MG63 (cell line): ENCODE data around the gene AGBL2. TPM values are rescaled to one million over a fixed set of nuclear protein-coding genes. Genes with fewer than 3 reads are reported as not detected.
"Not testable (repeated sequence)": the region's sequence is repeated elsewhere in the genome, so short reads cannot be mapped to it uniquely, and the experiment has no call there.

ENCODE experiments used
- DNase-seq: peaks from one replicate; pipeline ENCODE4 v3.0.0-alpha.2; 2020
- H3K27me3 ChIP-seq: fragments of 250-450 bp; sonication (Bioruptor Pico); 2 replicates; pipeline ENCODE4 v1.5.1; 2020; ENCODE audit warnings: mild to moderate bottlenecking, moderate library complexity
- H3K36me3 ChIP-seq: fragments of 250-450 bp; sonication (Bioruptor Pico); 2 replicates; pipeline ENCODE4 v1.5.1; 2020; ENCODE audit warnings: mild to moderate bottlenecking, moderate library complexity
- H3K4me3 ChIP-seq: fragments of 250-450 bp; sonication (Bioruptor Pico); 2 replicates; pipeline ENCODE4 v1.5.1; 2020; ENCODE audit warnings: mild to moderate bottlenecking, moderate library complexity
- H3K9me3 ChIP-seq: fragments of 250-450 bp; sonication (Bioruptor Pico); 2 replicates; pipeline ENCODE4 v1.5.1; 2020; ENCODE audit warnings: mild to moderate bottlenecking, moderate library complexity
- total RNA-seq: library from RNA; depleted of rRNA; stranded (reverse); fragments of >200 nt; shearing (Covaris generic); gene quantifications from 2 replicates; pipeline ENCODE4 v1.2.3, GENCODE V29; 2014; ENCODE audit warnings: low replicate concordance

AGBL2 gene
- total RNA-seq, 1 experiment from 2014 or later, result not detected

GRCh38 chr11:47714554-47715081, 551 bp downstream of the AGBL2 start:
- DNase-seq, result no peak
- H3K4me3 ChIP-seq, result peak overlapping the region; percentile 59
- H3K9me3 ChIP-seq, result no peaks in the 10 kb centered on the region
- no peaks in the 10 kb centered on the region for H3K27me3 ChIP-seq
- peaks cover 43% of the 10 kb centered on the region for H3K36me3 ChIP-seq

DNA sequence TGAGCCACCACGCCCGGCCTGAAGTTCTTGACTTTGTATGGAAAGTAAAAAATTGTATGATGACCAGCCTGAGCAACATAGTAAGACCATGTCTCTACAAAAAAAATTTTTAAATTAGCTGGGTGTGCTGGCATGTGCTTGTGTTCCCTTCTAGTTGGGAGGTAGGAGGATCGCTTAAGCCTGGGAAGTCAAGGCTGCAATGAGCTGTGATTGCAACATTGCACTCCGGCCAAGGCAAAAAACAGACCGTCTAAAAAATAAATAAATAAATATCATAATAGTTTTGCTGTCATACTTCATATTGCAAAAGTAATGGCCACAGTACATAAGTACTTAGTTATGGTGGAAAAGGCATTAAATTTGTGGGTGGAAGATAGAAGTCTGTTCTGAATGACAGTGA, 3.4 kb downstream of the AGBL2 start:
- Histone ChIP-seq H3K36me3 (peaks cover 15% of the 10 kb centered on the region), H3K27me3 (no peaks in the 10 kb centered on the region), H3K4me3 (no peak overlapping the region), H3K9me3 (peaks cover 5% of the 10 kb centered on the region)
- no peak for DNase-seq

GRCh38 chr11:47711225-47711624, 3.9 kb downstream of the AGBL2 start:
- Histone ChIP-seq H3K36me3 (peaks cover 9% of the 10 kb centered on the region; the same call in 1 of the 2 replicates), H3K9me3 (peaks cover 5% of the 10 kb centered on the region), H3K27me3 (no peaks in the 10 kb centered on the region), H3K4me3 (no peak overlapping the region)
- no peak for DNase-seq

DNA sequence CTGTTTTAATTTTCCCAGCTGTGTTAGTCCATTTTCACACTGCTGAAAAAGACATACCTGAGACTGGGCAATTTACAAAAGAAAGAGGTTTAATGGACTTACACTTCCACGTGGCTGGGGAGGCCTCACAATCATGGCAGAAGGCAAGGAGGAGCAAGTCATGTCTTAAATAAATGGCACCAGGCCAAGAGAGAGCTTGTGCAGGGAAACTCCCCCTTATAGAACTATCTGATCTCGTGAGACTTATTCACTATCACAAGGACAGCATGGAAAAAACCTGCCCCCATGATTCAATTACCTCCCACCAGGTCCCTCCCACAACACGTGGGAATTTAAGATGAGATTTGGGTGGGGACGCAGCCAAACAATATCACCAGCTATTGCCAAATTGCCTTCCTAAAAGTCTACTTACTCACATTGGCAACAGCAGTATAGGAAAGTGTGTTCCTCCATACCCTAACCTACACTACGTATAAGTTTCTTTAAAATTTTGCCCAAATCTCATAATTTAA, 7.8 kb downstream of the AGBL2 start:
- H3K9me3 ChIP-seq, H3K36me3 ChIP-seq, H3K4me3 ChIP-seq, H3K27me3 ChIP-seq, DNase-seq: not testable (repeated sequence)

DNA sequence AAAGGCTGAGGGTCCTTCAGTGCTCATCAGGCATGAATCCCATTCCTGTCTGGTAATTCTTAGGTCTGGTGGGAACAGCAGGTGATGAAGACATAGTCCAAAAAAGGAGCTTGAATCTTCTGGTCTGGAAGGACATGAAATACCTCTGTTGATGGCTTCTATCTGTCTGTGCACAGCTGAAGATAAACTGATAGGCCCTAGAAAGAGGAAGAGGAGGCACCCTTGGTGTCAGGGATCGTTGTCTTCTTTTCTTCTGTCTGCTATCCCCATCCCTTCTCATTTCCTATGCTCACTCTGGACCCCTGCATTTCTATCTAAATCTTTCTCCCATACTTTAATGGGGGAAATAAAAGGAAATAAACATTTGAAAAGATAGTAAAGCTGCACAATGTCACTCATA, 9.4 kb downstream of the AGBL2 start:
- H3K36me3 ChIP-seq, result no peaks in the 10 kb centered on the region
- DNase-seq, result no peak

DNA sequence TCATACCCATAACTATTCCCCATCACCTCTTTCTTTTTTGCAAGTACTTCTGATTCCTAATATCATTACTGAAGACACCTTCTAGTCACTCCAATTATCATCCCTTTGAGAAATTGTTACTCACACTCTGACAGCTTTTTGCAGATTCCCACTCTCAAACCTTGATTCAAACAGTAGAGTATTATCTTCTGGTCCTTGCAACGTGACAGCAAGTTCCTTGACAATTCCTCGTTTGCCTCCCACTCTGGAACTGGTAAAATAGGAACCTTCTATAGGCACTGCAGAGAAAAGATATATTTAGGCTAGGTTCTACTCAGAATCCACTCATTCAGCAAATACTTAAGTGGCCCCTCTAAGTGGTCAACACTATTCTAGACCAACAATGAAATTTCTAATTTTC, 23.2 kb downstream of the AGBL2 start:
- no peak for DNase-seq
- Histone ChIP-seq H3K36me3 (no peaks in the 10 kb centered on the region), H3K27me3 (no peaks in the 10 kb centered on the region)

More for the DNA sequence above, 9.4 kb downstream of the AGBL2 start:
- Histone ChIP-seq H3K9me3 (peaks cover 5% of the 10 kb centered on the region), H3K4me3 (no peak overlapping the region), H3K27me3 (no peaks in the 10 kb centered on the region)

GRCh38 chr11:47689480-47689879, 25.7 kb downstream of the AGBL2 start:
- no peaks in the 10 kb centered on the region for H3K36me3 ChIP-seq
- H3K9me3 ChIP-seq, result no peaks in the 10 kb centered on the region
- H3K27me3 ChIP-seq, result no peaks in the 10 kb centered on the region
- no peak overlapping the region for H3K4me3 ChIP-seq
- no peak for DNase-seq

More for the DNA sequence above, 23.2 kb downstream of the AGBL2 start:
- no peaks in the 10 kb centered on the region for H3K9me3 ChIP-seq
- no peak overlapping the region for H3K4me3 ChIP-seq

- DNase-seq, result no peak
- no peaks in the 10 kb centered on the region for H3K36me3 ChIP-seq
- no peak overlapping the region for H3K4me3 ChIP-seq
- no peaks in the 10 kb centered on the region for H3K9me3 ChIP-seq
- H3K27me3 ChIP-seq, result no peaks in the 10 kb centered on the region
Observed at GRCh38 chr11:47688991-47689390, 26.2 kb downstream of the AGBL2 start.

- no peaks in the 10 kb centered on the region for H3K36me3 ChIP-seq
- DNase-seq, result no peak
- no peaks in the 10 kb centered on the region for H3K27me3 ChIP-seq
Observed at GRCh38 chr11:47688111-47688510, 27.1 kb downstream of the AGBL2 start.

DNA sequence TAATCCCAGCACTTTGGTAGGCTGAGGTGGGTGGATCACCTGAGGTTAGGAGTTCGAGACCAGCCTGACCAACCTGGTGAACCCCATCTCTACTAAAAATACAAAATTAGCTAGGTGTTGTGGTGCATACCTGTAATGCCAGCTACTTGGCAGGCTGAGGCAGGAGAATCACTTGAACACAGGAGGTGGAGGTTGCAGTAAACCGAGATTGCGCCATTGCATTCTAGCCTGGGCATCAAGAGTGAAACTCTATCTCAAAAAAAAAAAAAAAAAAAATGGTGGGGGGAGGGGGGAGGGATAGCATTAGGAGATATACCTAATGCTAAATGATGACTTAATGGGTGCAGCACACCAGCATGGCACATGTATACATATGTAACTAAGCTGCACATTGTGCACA, 28.5 kb downstream of the AGBL2 start:
- not testable (repeated sequence) for DNase-seq

More at GRCh38 chr11:47688111-47688510, 27.1 kb downstream of the AGBL2 start:
- Histone ChIP-seq H3K4me3 (no peak overlapping the region), H3K9me3 (no peaks in the 10 kb centered on the region)

DNA sequence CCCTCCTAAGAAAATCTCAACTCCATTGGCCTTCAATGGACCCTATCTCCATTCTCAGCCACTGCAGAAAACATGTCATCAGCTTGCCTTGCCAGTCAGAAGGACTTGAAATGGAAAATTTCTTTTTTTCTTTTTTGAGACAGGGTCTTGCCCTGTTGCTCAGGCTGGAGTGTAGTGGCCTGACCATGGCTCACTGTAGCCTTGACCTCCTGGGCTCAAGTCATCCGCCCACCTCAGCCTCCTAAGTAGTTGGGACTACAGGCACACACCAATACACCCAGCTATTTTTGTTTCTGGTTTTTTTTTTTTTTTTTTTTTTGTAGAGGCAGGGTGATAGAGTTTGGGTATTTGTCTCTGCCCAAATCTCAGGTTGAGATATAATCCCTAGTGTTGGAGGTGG, 29.0 kb downstream of the AGBL2 start:
- no peaks in the 10 kb centered on the region for H3K36me3 ChIP-seq
- no peak overlapping the region for H3K4me3 ChIP-seq
- no peaks in the 10 kb centered on the region for H3K9me3 ChIP-seq
- no peaks in the 10 kb centered on the region for H3K27me3 ChIP-seq
- DNase-seq, result no peak

More for the DNA sequence above, 28.5 kb downstream of the AGBL2 start:
- H3K9me3 ChIP-seq, H3K36me3 ChIP-seq, H3K4me3 ChIP-seq, H3K27me3 ChIP-seq: not testable (repeated sequence)

GRCh38 chr11:47675851-47676250, 39.3 kb downstream of the AGBL2 start:
- Histone ChIP-seq H3K9me3 (no peaks in the 10 kb centered on the region), H3K4me3 (no peak overlapping the region), H3K27me3 (no peaks in the 10 kb centered on the region), H3K36me3 (no peaks in the 10 kb centered on the region)
- DNase-seq, result no peak

DNA sequence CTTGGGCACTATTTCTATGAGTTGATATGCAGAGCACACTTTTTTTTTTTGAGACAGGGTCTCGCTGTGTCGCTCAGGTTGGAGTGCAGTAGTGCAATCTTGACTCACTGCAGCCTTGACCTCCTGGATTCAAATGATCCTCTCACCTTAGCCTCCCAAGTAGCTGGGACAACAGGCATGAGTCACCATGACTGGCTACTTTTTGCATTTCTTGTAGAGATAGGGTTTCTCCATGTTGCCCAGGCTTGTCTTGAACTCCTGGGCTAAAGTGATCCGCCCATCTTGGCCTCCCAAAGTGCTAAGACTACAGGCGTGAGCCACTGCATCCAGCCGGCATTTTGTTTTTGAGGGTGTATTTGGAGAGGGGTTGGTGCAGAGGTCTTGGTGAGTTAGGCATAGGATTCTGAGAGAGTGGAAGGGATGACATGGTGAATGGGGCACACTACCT, 42.9 kb downstream of the AGBL2 start:
- H3K4me3 ChIP-seq, result no peak overlapping the region
- peak; percentile 9 for DNase-seq
- H3K27me3 ChIP-seq, result no peaks in the 10 kb centered on the region
- H3K36me3 ChIP-seq, result no peaks in the 10 kb centered on the region
- H3K9me3 ChIP-seq, result no peaks in the 10 kb centered on the region

- H3K27me3 ChIP-seq, result no peaks in the 10 kb centered on the region
- H3K36me3 ChIP-seq, result no peaks in the 10 kb centered on the region
- no peak overlapping the region for H3K4me3 ChIP-seq
- DNase-seq, result no peak
- H3K9me3 ChIP-seq, result no peaks in the 10 kb centered on the region
Observed at GRCh38 chr11:47669856-47670255, 45.3 kb downstream of the AGBL2 start.

- no peak for DNase-seq
- H3K27me3 ChIP-seq, result no peaks in the 10 kb centered on the region
- no peak overlapping the region for H3K4me3 ChIP-seq
- no peaks in the 10 kb centered on the region for H3K36me3 ChIP-seq
- no peaks in the 10 kb centered on the region for H3K9me3 ChIP-seq
Observed at GRCh38 chr11:47668665-47669064, 46.5 kb downstream of the AGBL2 start.

GRCh38 chr11:47667555-47667954, 47.6 kb downstream of the AGBL2 start:
- Histone ChIP-seq H3K27me3 (no peaks in the 10 kb centered on the region), H3K36me3 (no peaks in the 10 kb centered on the region), H3K9me3 (no peaks in the 10 kb centered on the region), H3K4me3 (no peak overlapping the region)
- no peak for DNase-seq

DNA sequence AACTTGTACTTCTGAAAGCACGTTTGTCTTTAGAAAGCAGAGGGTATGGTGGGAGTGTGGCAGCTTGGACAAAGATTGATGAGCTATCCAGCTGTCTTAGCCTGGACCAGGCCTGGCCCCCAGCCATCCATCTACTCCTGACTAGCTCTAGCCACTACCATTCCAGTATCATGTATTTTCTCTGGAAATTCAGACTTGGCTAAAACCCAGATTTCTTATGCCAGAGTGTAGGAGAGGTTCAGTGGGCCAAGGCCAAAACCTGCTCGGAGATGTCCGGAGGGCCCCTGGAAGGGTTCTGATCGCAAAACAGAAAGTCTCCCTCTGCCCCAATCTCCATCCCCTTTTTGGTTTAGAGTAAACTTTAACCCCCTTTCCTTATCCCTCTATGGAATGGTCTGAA, 48.0 kb downstream of the AGBL2 start:
- no peak overlapping the region for H3K4me3 ChIP-seq
- DNase-seq, result no peak
- H3K27me3 ChIP-seq, result no peaks in the 10 kb centered on the region
- H3K9me3 ChIP-seq, result no peaks in the 10 kb centered on the region
- no peaks in the 10 kb centered on the region for H3K36me3 ChIP-seq

DNA sequence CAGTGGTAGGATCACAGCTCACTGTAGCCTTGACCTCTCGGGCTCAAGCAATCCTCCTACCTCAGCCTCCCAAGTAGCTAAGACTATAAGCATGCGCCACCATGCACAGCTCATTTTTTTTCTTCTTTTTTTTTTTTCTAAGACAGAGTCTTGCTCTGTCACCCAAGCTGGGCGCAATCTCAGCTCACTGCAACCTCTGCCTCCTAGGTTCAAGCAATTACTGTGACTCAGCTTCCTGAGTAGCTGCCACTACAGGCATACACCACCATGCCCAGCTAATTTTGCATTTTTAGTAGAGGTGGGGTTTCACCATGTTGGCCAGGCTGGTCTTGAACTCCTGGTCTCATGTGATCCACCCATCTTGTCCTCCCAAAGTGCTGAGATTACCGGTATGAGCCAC, 50.2 kb downstream of the AGBL2 start:
- not testable (repeated sequence) for H3K36me3 ChIP-seq, H3K9me3 ChIP-seq, H3K27me3 ChIP-seq, H3K4me3 ChIP-seq
- peak; percentile 61 for DNase-seq
